ENCODE measurements around the gene MCM5.

The MCM5 gene

DNA sequence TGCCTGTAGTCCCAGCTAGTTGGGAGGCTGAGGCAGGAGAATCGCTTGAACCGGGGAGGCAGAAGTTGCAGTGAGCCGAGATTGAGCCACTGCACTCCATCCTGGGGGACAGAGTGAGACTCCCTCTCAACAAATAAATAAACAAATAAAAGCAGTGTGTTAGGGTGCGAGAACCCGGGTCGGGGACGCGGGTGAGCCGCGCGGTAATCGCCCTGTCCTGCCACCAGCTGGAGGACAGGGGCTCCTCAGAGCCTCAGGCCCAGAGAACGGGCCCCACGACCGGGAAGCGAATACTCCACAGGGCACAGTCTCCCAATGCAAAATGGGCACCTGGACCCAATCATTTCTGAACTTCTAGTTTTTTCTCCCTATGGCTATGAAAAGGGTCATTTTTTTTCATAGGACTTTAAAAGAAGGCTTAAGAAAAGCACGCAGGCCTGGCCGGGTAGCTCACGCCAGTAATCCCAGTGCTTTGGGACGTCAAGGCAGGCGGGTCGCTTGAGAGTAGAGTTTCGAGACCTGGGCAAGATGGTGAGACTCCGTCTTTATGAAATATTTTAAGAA lies 744 bp upstream of the MCM5 start:
- Mint-ChIP-seq H3K27ac (peak overlapping the region; percentile 96), H3K27me3 (no peaks in the 10 kb centered on the region), H3K4me3 (peak overlapping the region; percentile 100), H3K36me3 (ENCODE audit: insufficient read depth) (peaks cover 20% of the 10 kb centered on the region), H3K9me3 (no peaks in the 10 kb centered on the region), H3K4me1 (ENCODE audit: low read depth in 2 of 2) (peaks cover 18 to 25% of the 10 kb centered on the region in 2 donors)
- no peak for DNase-seq
- no peak for ATAC-seq (replicated peaks)

DNA sequence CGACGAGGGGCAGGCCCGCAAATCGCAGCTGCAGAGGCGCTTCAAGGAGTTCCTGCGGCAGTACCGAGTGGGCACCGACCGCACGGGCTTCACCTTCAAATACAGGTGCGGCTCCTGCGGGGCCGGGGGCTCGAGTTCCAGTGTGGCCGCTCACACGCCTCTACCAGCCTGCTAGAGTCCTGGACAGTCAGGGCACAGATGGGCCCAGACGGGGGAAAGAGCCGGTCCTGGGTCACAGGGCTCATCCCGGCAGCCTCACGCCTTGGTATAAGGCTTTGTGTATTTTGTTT lies 506 bp downstream of the MCM5 start:
- H3K4me3 Mint-ChIP-seq, result peak overlapping the region; percentile 100
- H3K27ac Mint-ChIP-seq, result peak overlapping the region; percentile 96
- H3K27me3 Mint-ChIP-seq, result no peaks in the 10 kb centered on the region
- H3K36me3 Mint-ChIP-seq (ENCODE audit: insufficient read depth), result peaks cover 33% of the 10 kb centered on the region
- peaks cover 18 to 25% of the 10 kb centered on the region in 2 donors for H3K4me1 Mint-ChIP-seq (ENCODE audit: low read depth in 2 of 2)
- DNase-seq (no peak), ATAC-seq (replicated peaks) (peak; percentile 7)
- no peaks in the 10 kb centered on the region for H3K9me3 Mint-ChIP-seq

DNA sequence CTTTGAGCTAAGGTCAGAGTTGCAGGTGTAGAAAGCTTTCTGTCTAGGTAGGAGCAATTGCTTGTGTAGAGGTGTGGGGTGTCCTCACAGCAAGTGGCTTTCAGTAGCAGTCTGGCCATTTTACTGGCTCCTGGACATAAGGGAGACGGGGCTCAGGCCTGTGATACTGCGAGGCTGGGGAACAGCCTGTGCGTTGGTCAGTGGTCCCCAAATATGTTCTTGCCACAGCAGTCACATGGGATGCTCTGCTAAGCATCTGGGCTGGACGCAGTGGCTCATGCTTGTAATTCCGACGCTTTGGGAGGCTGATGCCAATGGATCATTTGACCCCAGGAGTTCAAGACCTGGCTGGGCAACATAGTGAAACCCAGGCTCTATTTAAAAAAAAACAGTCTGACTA lies 1.9 kb downstream of the MCM5 start:
- ATAC-seq (replicated peaks) (no peak), DNase-seq (no peak)
- Mint-ChIP-seq H3K4me1 (ENCODE audit: low read depth in 2 of 2) (peaks cover 18 to 27% of the 10 kb centered on the region in 2 donors), H3K27me3 (no peaks in the 10 kb centered on the region), H3K4me3 (peak overlapping the region in 1 of 2 donors; percentile 100), H3K27ac (no peak overlapping the region), H3K36me3 (ENCODE audit: insufficient read depth) (peaks cover 43% of the 10 kb centered on the region), H3K9me3 (no peaks in the 10 kb centered on the region)

DNA sequence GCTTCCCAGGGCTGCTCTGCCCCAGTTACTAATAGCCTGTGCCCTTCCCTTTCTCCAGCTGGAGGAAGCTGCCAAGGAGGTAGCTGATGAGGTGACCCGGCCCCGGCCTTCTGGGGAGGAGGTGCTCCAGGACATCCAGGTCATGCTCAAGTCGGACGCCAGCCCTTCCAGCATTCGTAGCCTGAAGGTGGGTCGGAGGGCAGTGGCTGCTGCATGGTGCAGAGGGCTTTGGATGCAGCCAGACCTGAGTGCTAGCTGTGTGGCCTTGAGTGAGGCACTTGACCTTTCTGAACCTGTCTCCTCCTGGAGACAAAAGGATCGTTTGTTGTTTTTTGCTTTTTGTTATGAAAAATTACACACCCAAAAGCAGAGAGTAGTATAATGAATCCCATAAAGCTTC lies 3.4 kb downstream of the MCM5 start:
- Mint-ChIP-seq H3K4me1 (ENCODE audit: low read depth in 2 of 2) (peaks cover 18 to 31% of the 10 kb centered on the region in 2 donors), H3K27me3 (no peaks in the 10 kb centered on the region), H3K36me3 (ENCODE audit: insufficient read depth) (peaks cover 56% of the 10 kb centered on the region), H3K9me3 (no peaks in the 10 kb centered on the region), H3K4me3 (no peak overlapping the region), H3K27ac (peak overlapping the region in 1 of 2 donors; percentile 8)
- no peak for DNase-seq
- ATAC-seq (replicated peaks), result no peak

DNA sequence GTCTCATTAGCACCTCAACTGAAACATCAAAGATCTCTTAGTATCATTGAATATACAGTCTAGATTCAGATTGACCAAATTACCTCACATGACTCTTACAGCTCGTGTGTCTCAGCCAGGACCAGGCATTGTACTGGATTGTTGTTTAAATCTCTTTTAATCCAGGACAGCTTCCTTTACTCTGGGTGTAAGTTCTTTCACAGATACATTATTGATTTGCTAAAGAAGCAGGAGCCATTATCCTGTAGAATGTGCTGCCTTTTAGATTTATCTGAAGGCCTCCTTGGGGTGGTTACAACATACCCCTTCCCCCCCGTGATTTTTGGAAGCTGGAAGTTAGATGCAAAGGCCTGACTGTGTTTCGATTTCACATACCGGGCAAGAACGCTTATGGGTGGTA lies 4.2 kb downstream of the MCM5 start:
- H3K27me3 Mint-ChIP-seq, result no peaks in the 10 kb centered on the region
- no peak overlapping the region for H3K4me3 Mint-ChIP-seq

DNA sequence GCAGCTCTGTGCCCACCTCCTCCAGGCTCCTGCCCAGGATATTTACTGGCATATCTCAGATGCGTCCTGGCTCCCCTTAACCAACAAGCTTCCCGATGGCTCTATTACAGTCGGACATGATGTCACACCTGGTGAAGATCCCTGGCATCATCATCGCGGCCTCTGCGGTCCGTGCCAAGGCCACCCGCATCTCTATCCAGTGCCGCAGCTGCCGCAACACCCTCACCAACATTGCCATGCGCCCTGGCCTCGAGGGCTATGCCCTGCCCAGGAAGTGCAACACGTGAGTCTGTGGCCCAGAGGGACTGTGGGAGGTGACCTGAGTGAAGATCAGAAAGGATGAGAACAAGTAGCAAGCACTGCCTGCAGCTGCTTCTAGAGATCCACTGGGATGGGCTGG lies 6.5 kb downstream of the MCM5 start:
- no peak overlapping the region for H3K27ac Mint-ChIP-seq
- peaks cover 14 to 18% of the 10 kb centered on the region in 2 donors for H3K4me1 Mint-ChIP-seq (ENCODE audit: low read depth in 2 of 2)

More for the DNA sequence above, 4.2 kb downstream of the MCM5 start:
- DNase-seq (no peak), ATAC-seq (replicated peaks) (no peak)
- H3K9me3 Mint-ChIP-seq, result no peaks in the 10 kb centered on the region
- H3K4me1 Mint-ChIP-seq (ENCODE audit: low read depth in 2 of 2), result peaks cover 18 to 31% of the 10 kb centered on the region in 2 donors
- H3K27ac Mint-ChIP-seq, result no peak overlapping the region
- H3K36me3 Mint-ChIP-seq (ENCODE audit: insufficient read depth), result peaks cover 64% of the 10 kb centered on the region

DNA sequence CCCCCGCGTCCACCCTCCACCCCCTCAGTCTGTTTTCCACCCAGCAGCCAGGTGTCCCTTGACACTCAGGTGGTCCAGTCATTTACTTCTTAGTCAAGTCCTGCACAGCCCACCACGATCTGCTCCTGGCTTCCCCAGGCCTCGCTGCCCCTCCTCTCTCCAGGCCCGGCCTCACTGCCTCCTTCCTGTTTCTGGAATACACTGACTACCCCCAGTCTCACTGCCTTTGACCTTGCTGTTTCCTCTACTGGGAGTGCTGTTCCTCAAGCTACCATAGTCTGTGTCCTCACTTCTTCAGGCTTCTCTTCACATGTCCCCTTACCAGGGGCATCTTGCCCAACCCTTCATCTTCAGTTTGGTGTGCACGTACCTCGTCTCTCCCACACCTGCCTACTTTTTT lies 7.4 kb downstream of the MCM5 start:
- Mint-ChIP-seq H3K36me3 (ENCODE audit: insufficient read depth) (peaks cover 69% of the 10 kb centered on the region), H3K27ac (peak overlapping the region; percentile 32 to 46)

More for the DNA sequence above, 6.5 kb downstream of the MCM5 start:
- Mint-ChIP-seq H3K27me3 (no peaks in the 10 kb centered on the region), H3K36me3 (ENCODE audit: insufficient read depth) (peaks cover 65% of the 10 kb centered on the region), H3K4me3 (no peak overlapping the region), H3K9me3 (no peaks in the 10 kb centered on the region)
- ATAC-seq (replicated peaks), result no peak
- no peak for DNase-seq

DNA sequence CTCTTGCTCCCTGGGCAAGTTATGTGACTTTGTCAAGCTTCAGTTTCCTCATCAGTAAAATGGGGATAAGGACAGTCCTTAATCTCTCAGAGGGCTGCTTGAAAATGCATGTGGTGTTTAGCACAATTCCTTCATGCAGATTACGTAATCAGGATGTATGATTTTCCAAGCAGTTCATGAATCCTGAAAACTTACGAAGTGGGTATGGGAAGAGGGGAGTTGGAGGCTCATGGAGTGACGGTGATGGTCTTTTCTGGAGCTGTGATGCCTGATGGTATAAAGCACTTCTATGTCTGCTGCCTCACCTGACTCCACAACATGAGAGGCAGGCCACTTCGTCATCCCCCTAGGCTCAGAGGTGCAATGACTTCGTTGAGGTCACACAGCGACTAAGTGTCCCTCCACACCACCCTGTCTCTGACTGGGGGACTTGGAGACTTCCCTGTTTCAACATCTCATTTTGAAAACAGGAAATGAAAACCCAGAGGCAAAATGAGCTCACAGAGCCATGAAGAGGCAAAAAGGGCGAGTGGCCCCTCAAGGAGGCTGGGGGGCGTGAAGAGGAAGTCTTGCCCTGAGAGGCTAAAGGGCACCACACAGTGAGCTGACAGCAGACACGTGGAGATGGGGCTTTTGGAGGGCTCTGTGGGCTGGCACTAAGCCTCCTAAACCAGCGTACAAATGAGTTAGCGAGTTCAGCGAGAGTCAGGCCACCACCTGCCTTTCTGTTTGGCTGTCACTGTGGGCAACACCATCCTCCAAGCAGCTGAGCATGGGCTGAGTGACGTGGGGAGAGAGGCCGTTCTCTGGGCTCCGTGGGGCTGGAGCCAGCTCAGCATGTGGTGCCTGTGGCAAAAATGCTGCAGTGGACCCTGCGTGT lies 10.1 kb downstream of the MCM5 start:
- Mint-ChIP-seq H3K4me3 (no peak overlapping the region), H3K9me3 (no peaks in the 10 kb centered on the region), H3K4me1 (ENCODE audit: low read depth in 2 of 2) (peaks cover 7 to 8% of the 10 kb centered on the region in 2 donors), H3K27me3 (no peaks in the 10 kb centered on the region), H3K36me3 (ENCODE audit: insufficient read depth) (peaks cover 63% of the 10 kb centered on the region), H3K27ac (peak overlapping the region; percentile 69 to 90)
- peak; percentile 5 to 19 (median 6) for DNase-seq
- ATAC-seq (replicated peaks), result peak; percentile 83

More for the DNA sequence above, 7.4 kb downstream of the MCM5 start:
- Mint-ChIP-seq H3K4me3 (no peak overlapping the region), H3K27me3 (no peaks in the 10 kb centered on the region), H3K9me3 (no peaks in the 10 kb centered on the region), H3K4me1 (ENCODE audit: low read depth in 2 of 2) (peaks cover 11 to 15% of the 10 kb centered on the region in 2 donors)
- ATAC-seq (replicated peaks), result no peak
- DNase-seq, result no peak

DNA sequence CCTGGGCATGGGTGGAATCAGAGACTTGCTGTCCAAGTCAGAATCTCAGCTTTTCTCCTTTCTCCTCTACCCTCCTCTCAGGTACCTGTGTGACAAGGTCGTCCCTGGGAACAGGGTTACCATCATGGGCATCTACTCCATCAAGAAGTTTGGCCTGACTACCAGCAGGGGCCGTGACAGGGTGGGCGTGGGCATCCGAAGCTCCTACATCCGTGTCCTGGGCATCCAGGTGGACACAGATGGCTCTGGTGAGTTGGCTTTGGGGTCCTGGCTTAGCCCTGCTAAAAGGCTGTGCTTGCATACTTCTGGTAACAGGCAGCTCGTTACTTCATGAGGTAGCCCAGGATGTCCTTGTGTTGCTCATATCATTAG lies 10.7 kb downstream of the MCM5 start:
- H3K27ac Mint-ChIP-seq, result peak overlapping the region; percentile 64 to 90
- DNase-seq (no peak), ATAC-seq (replicated peaks) (no peak)
- peaks cover 7 to 8% of the 10 kb centered on the region in 2 donors for H3K4me1 Mint-ChIP-seq (ENCODE audit: low read depth in 2 of 2)
- peaks cover 56% of the 10 kb centered on the region for H3K36me3 Mint-ChIP-seq (ENCODE audit: insufficient read depth)
- no peaks in the 10 kb centered on the region for H3K9me3 Mint-ChIP-seq
- no peaks in the 10 kb centered on the region for H3K27me3 Mint-ChIP-seq
- no peak overlapping the region for H3K4me3 Mint-ChIP-seq

DNA sequence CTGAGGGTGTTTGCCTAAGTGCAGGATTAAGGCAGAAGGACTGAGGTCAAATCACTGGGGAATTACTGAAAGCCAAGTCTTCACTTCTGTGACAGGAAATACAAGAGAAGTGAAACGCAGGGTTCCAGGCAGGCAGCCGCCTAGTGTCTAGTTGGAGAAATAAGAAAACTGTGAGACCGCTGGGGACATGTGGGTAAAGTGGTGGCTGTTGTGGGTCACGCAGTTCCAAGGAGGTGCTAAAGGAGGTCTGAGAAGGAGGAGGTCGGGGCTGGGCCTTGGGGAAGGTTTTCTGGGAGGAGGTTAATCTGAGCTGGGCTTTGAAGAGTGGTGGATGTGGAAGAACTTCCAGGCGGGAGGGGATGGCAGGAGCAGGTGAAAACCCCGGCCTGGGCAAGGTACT lies 11.2 kb downstream of the MCM5 start:
- H3K4me1 Mint-ChIP-seq (ENCODE audit: low read depth in 2 of 2), result peaks cover 7 to 8% of the 10 kb centered on the region in 2 donors
- peaks cover 54% of the 10 kb centered on the region for H3K36me3 Mint-ChIP-seq (ENCODE audit: insufficient read depth)
- no peaks in the 10 kb centered on the region for H3K9me3 Mint-ChIP-seq
- H3K4me3 Mint-ChIP-seq, result peak overlapping the region in 1 of 2 donors; percentile 34
- ATAC-seq (replicated peaks) (no peak), DNase-seq (no peak)
- no peaks in the 10 kb centered on the region for H3K27me3 Mint-ChIP-seq
- H3K27ac Mint-ChIP-seq, result peak overlapping the region; percentile 64 to 90

DNA sequence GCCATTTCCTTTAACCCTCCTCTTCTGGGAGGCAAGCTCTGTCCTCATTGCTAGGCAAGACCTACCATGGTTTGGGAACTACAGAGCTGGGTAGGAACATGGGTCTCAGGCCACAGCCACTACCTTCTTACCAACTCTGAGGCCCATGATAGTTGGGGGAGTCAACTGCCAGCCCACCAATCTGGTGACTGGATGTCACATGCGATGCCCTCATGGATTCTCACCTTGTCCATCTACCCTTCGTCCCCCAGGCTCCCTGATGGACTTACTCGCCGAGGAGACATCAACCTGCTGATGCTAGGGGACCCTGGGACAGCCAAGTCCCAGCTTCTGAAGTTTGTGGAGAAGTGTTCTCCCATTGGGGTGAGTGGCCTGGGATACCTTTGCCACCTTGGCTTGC lies 13.7 kb downstream of the MCM5 start:
- H3K4me3 Mint-ChIP-seq, result no peak overlapping the region
- H3K9me3 Mint-ChIP-seq, result no peaks in the 10 kb centered on the region
- H3K27ac Mint-ChIP-seq, result no peak overlapping the region
- DNase-seq (no peak), ATAC-seq (replicated peaks) (no peak)
- H3K4me1 Mint-ChIP-seq (ENCODE audit: low read depth in 2 of 2), result peaks cover 2 to 7% of the 10 kb centered on the region in 2 donors
- no peaks in the 10 kb centered on the region for H3K27me3 Mint-ChIP-seq
- peaks cover 47% of the 10 kb centered on the region for H3K36me3 Mint-ChIP-seq (ENCODE audit: insufficient read depth)

DNA sequence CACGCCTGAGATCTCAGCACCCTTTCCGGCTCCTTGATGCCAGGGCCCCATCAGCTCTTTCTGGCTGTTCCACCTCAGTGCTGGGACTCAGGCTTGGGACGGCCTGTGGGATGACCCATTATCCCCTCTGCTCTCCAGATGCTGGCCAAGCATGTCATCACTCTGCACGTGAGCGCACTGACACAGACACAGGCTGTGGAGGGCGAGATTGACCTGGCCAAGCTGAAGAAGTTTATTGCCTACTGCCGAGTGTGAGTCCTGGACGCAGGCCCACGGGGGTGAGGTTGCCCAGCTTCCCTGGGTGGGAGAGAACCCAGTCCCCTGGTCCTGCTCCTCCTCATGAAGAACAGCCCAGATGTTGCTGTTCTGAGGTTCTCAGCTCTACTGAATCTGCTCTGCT lies 17.7 kb downstream of the MCM5 start:
- Mint-ChIP-seq H3K27ac (no peak overlapping the region), H3K9me3 (no peaks in the 10 kb centered on the region), H3K27me3 (no peaks in the 10 kb centered on the region), H3K4me1 (ENCODE audit: low read depth in 2 of 2) (no peaks in the 10 kb centered on the region), H3K36me3 (ENCODE audit: insufficient read depth) (peaks cover 43% of the 10 kb centered on the region), H3K4me3 (no peak overlapping the region)
- DNase-seq, result no peak
- no peak for ATAC-seq (replicated peaks)

DNA sequence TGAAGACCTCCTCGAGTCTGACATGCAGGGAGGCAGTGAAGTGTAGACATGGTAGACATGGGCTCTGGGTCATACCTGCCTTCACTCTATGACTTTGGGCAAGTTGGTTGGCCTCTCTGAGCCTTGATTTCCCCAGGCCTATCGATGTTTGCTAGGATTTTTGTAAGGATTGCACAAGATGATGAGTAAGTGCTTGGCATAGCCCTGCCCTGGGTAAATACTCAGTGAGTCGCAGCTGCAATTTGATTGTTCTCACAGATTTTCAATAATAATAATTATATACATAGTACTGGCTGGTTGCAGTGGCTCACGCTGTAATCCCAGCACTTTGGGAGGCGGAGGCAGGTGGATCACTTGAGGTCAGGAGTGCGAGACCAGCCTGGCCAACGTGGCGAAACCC lies 18.1 kb downstream of the MCM5 start:
- H3K4me3 Mint-ChIP-seq, result no peak overlapping the region

DNA sequence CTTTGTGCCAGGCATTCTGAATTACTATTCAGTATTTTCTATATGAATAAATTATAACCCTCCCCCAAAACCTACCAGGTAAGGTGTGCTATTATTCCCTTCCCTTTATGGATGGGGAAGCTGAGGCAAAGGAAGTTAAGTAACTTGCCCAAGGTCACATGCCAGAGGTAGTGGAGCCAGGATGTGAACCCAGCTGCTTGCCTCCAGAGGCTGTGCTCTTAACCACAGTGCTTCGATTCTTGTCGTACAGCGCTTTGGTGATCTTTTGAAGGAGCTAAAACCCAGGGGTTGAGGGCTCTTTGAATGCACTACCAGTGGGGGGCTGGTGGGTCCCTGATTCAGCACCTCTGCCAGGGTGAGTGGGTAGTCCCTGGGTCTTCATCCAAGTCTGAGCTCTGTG lies 18.8 kb downstream of the MCM5 start:
- Mint-ChIP-seq H3K4me3 (no peak overlapping the region), H3K4me1 (ENCODE audit: low read depth in 2 of 2) (no peaks in the 10 kb centered on the region), H3K36me3 (ENCODE audit: insufficient read depth) (peaks cover 36% of the 10 kb centered on the region), H3K27ac (peak overlapping the region in 1 of 2 donors; percentile 51), H3K9me3 (no peaks in the 10 kb centered on the region), H3K27me3 (no peaks in the 10 kb centered on the region)
- DNase-seq, result no peak
- no peak for ATAC-seq (replicated peaks)

More for the DNA sequence above, 18.1 kb downstream of the MCM5 start:
- H3K27me3 Mint-ChIP-seq, result no peaks in the 10 kb centered on the region
- H3K9me3 Mint-ChIP-seq, result no peaks in the 10 kb centered on the region
- peaks cover 40% of the 10 kb centered on the region for H3K36me3 Mint-ChIP-seq (ENCODE audit: insufficient read depth)
- H3K4me1 Mint-ChIP-seq (ENCODE audit: low read depth in 2 of 2), result no peaks in the 10 kb centered on the region
- peak overlapping the region in 1 of 2 donors; percentile 51 for H3K27ac Mint-ChIP-seq
- DNase-seq (no peak), ATAC-seq (replicated peaks) (no peak)

All from effector memory CD8-positive, alpha-beta T cell (primary cell).